Hepatocyte (in vitro differentiated cells): ENCODE results near the gene KLC4. TPM values are rescaled to one million over a fixed set of nuclear protein-coding genes. Genes with fewer than 3 reads are reported as not detected.

Experiments
- DNase-seq: peaks from one replicate; pipeline ENCODE4 v3.0.0-alpha.2; 2016; ENCODE audit warnings: low spot score
- H2AFZ ChIP-seq: fragments of 200-600 bp; sonication (generic); 2 replicates; pipeline ENCODE4 v1.6.0; 2016; ENCODE audit warnings: antibody characterized with exemption, mild to moderate bottlenecking
- H3K27ac ChIP-seq: fragments of 200-600 bp; sonication (generic); 2 replicates; pipeline ENCODE4 v1.5.1; 2016; ENCODE audit warnings: mild to moderate bottlenecking
- H3K27me3 ChIP-seq: fragments of 200-600 bp; sonication (generic); 2 replicates; pipeline ENCODE4 v1.6.1; 2016
- H3K36me3 ChIP-seq: fragments of 200-600 bp; sonication (generic); replicated peaks from 2 replicates; pipeline ENCODE4 v1.5.1; 2016; ENCODE audit warnings: low read depth; ENCODE audit not compliant: insufficient read depth
- H3K4me1 ChIP-seq: fragments of 200-600 bp; sonication (generic); 2 replicates; pipeline ENCODE4 v1.5.1; 2016; ENCODE audit warnings: mild to moderate bottlenecking, moderate library complexity; ENCODE audit not compliant: insufficient read depth
- H3K4me2 ChIP-seq: fragments of 200-600 bp; sonication (generic); 2 replicates; pipeline ENCODE4 v1.6.0; 2016
- H3K4me3 ChIP-seq: fragments of 200-600 bp; sonication (generic); 2 replicates; pipeline ENCODE4 v1.5.1; 2016; ENCODE audit warnings: mild to moderate bottlenecking
- H3K79me2 ChIP-seq: fragments of 200-600 bp; sonication (generic); 2 replicates; pipeline ENCODE4 v1.6.0; 2017; ENCODE audit warnings: mild to moderate bottlenecking
- H3K9me2 ChIP-seq: fragments of 200-600 bp; sonication (generic); replicated peaks from 2 replicates; pipeline ENCODE4 v1.6.0; 2017; ENCODE audit warnings: mild to moderate bottlenecking; ENCODE audit not compliant: insufficient read depth
- H3K9me3 ChIP-seq: fragments of 200-600 bp; sonication (generic); 2 replicates; pipeline ENCODE4 v1.5.1; 2016; ENCODE audit warnings: low read depth, mild to moderate bottlenecking
- H4K20me1 ChIP-seq: fragments of 200-600 bp; sonication (generic); 2 replicates; pipeline ENCODE4 v1.6.0; 2016; ENCODE audit warnings: mild to moderate bottlenecking; ENCODE audit not compliant: insufficient read depth, poor library complexity, severe bottlenecking
- CTCF ChIP-seq: fragments of 200-600 bp; sonication (generic); IDR thresholded peaks from 2 replicates; pipeline ENCODE4 v1.5.1; 2016; ENCODE audit warnings: antibody characterized with exemption, mild to moderate bottlenecking; ENCODE audit not compliant: poor library complexity
- EZH2 ChIP-seq: fragments of 200-600 bp; sonication (generic); IDR thresholded peaks from 2 replicates; pipeline ENCODE4 v1.6.1; 2016; ENCODE audit warnings: antibody characterized with exemption, mild to moderate bottlenecking, borderline replicate concordance
- EZH2phosphoT487 ChIP-seq: fragments of 200-600 bp; sonication (generic); IDR thresholded peaks from one replicate; pipeline ENCODE4 v1.6.1; 2018; ENCODE audit warnings: antibody characterized with exemption, mild to moderate bottlenecking, low read depth, moderate library complexity; ENCODE audit not compliant: unreplicated experiment, severe bottlenecking
- WGBS: methylation state at CpG from one replicate; pipeline ENCODE4 v1.1.6; 2016; ENCODE audit warnings: low lambda C conversion rate; ENCODE audit errors: missing lambda C conversion rate; 5-methylcytosine and 5-hydroxymethylcytosine counted together
- polyA plus RNA-seq: library from polyadenylated mRNA; unstranded; fragments of >200 nt; fragmentation: Nextera tagmentation; extraction: Ambion mirVana; gene quantifications from 2 replicates; pipeline ENCODE4 v1.2.1, GENCODE V29; 2016
- total RNA-seq: library from RNA; depleted of rRNA; stranded (reverse); fragments of >200 nt; gene quantifications from 2 replicates; pipeline ENCODE4 v1.2.3, GENCODE V29; 2014

KLC4 gene
- total and polyA plus RNA-seq, 2 experiments from 2014 or later, result 67.5 to 73.4 TPM

GRCh38 chr6:43060755-43061633 lies 1.6 kb downstream of the KLC4 start:
- WGBS, result 80% methylated on average over 12 of the region's 12 CpGs
- Histone ChIP-seq H3K27ac (peak overlapping the region; percentile 98), H3K9me2 (no peaks in the 10 kb centered on the region), H3K79me2 (peaks cover 65% of the 10 kb centered on the region), H3K4me3 (peak overlapping the region; percentile 57), H3K9me3 (no peaks in the 10 kb centered on the region), H3K27me3 (no peaks in the 10 kb centered on the region), H3K4me1 (peaks cover 10% of the 10 kb centered on the region), H3K36me3 (no peaks in the 10 kb centered on the region), H4K20me1 (no peaks in the 10 kb centered on the region), H3K4me2 (peak overlapping the region; percentile 89), H2AFZ (no peak overlapping the region)
- DNase-seq, result no peak
- no peak for TF ChIP-seq EZH2
- TF ChIP-seq CTCF, result no peak
- TF ChIP-seq EZH2phosphoT487, result no peak

DNA sequence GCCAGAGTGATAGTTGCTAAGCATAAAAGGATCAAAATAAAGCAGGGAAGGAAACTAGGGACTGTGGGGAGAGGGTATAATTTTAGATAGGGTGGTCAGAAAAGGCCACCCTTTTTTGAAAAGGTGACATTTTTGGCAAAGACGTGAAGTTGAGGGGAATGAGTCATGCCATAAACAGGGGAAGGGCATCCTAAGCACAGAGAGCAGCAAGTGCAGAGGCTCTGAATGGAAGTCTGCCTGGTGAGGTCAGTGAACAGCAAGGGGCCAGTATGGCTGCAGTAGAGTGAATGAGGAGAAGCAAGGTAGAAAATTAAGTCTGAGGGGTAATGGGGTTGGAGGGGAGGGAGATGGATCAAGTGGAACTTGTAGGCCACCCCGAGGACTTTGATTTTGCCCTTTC lies 2.4 kb downstream of the KLC4 start:
- no peaks in the 10 kb centered on the region for H4K20me1 ChIP-seq
- WGBS, result 68% methylated on average over 2 of the region's 2 CpGs
- no peak overlapping the region for H2AFZ ChIP-seq
- no peaks in the 10 kb centered on the region for H3K36me3 ChIP-seq
- no peaks in the 10 kb centered on the region for H3K27me3 ChIP-seq
- peak overlapping the region; percentile 89 for H3K4me2 ChIP-seq
- H3K79me2 ChIP-seq, result peaks cover 65% of the 10 kb centered on the region
- no peak for DNase-seq
- no peak overlapping the region for H3K4me3 ChIP-seq
- H3K9me3 ChIP-seq, result no peaks in the 10 kb centered on the region
- TF ChIP-seq EZH2phosphoT487, result no peak
- TF ChIP-seq EZH2, result no peak
- H3K4me1 ChIP-seq, result peaks cover 10% of the 10 kb centered on the region
- no peaks in the 10 kb centered on the region for H3K9me2 ChIP-seq
- H3K27ac ChIP-seq, result peak overlapping the region; percentile 98

GRCh38 chr6:43062818-43063217 lies 3.4 kb downstream of the KLC4 start:
- H3K27me3 ChIP-seq, result no peaks in the 10 kb centered on the region
- H3K4me2 ChIP-seq, result no peak overlapping the region
- H3K79me2 ChIP-seq, result peaks cover 56% of the 10 kb centered on the region
- WGBS, result 98% methylated on average over 12 of the region's 12 CpGs
- H3K9me3 ChIP-seq, result no peaks in the 10 kb centered on the region
- no peak for DNase-seq
- no peak overlapping the region for H3K27ac ChIP-seq
- peaks cover 10% of the 10 kb centered on the region for H3K4me1 ChIP-seq
- no peaks in the 10 kb centered on the region for H3K9me2 ChIP-seq
- no peak overlapping the region for H2AFZ ChIP-seq
- TF ChIP-seq CTCF (no peak), EZH2 (no peak), EZH2phosphoT487 (no peak)
- H3K36me3 ChIP-seq, result no peaks in the 10 kb centered on the region
- no peaks in the 10 kb centered on the region for H4K20me1 ChIP-seq
- no peak overlapping the region for H3K4me3 ChIP-seq

- Histone ChIP-seq H3K27me3 (no peaks in the 10 kb centered on the region), H3K36me3 (no peaks in the 10 kb centered on the region), H2AFZ (no peak overlapping the region), H3K4me2 (no peak overlapping the region), H3K27ac (no peak overlapping the region), H3K9me3 (no peaks in the 10 kb centered on the region), H3K4me3 (no peak overlapping the region), H4K20me1 (no peaks in the 10 kb centered on the region), H3K9me2 (no peaks in the 10 kb centered on the region), H3K79me2 (no peaks in the 10 kb centered on the region), H3K4me1 (peaks cover 10% of the 10 kb centered on the region)
- 62% methylated on average over 6 of the region's 6 CpGs for WGBS
- TF ChIP-seq EZH2phosphoT487 (no peak), CTCF (peak; percentile 63), EZH2 (no peak)
- peak; percentile 76 for DNase-seq
These were observed 10.7 kb downstream of the KLC4 start for GRCh38 chr6:43070028-43070632.
